Endodermal cell (in vitro differentiated cells): ENCODE results near the gene TTLL5. TPM values are rescaled to one million over a fixed set of nuclear protein-coding genes. Genes with fewer than 3 reads are reported as not detected.

Experiments
- DNase-seq: peaks from one replicate; pipeline ENCODE4 v3.0.0-alpha.2; 2017
- H3K27ac ChIP-seq: 2 replicates; pipeline ENCODE4 v1.5.1; 2013; ENCODE audit warnings: mild to moderate bottlenecking, low read depth, low read length, moderate library complexity
- H3K27me3 ChIP-seq: 2 replicates; pipeline ENCODE4 v1.6.1; 2013; ENCODE audit warnings: mild to moderate bottlenecking, low read length, moderate library complexity; ENCODE audit not compliant: insufficient read depth, control insufficient read depth, poor library complexity, severe bottlenecking
- H3K36me3 ChIP-seq: 2 replicates; pipeline ENCODE4 v1.7.0; 2013; ENCODE audit warnings: mild to moderate bottlenecking, low read length, moderate library complexity; ENCODE audit not compliant: control insufficient read depth, insufficient read depth
- H3K4me1 ChIP-seq: one replicate; pipeline ENCODE4 v1.7.0; 2013; ENCODE audit warnings: low read length; ENCODE audit not compliant: control insufficient read depth, insufficient read depth
- H3K4me3 ChIP-seq: 2 replicates; pipeline ENCODE4 v1.5.1; 2013; ENCODE audit warnings: mild to moderate bottlenecking, low read length, moderate library complexity
- H3K9ac ChIP-seq: 2 replicates; pipeline ENCODE4 v1.6.1; 2013; ENCODE audit warnings: mild to moderate bottlenecking, low read length, moderate library complexity; ENCODE audit not compliant: poor library complexity, severe bottlenecking; ENCODE audit errors: extremely low read depth
- H3K9me3 ChIP-seq: 2 replicates; pipeline ENCODE4 v1.6.1; 2013; ENCODE audit warnings: mild to moderate bottlenecking, low read length, moderate library complexity; ENCODE audit not compliant: control insufficient read depth
- H3K27ac Mint-ChIP-seq: 2 replicates; pipeline ENCODE4 v1.8.0; 2020; ENCODE audit warnings: mixed read lengths
- H3K27me3 Mint-ChIP-seq: 2 replicates; pipeline ENCODE4 v1.8.0; 2021; ENCODE audit warnings: mild to moderate bottlenecking, mixed read lengths; ENCODE audit not compliant: insufficient read depth
- H3K36me3 Mint-ChIP-seq: 2 replicates; pipeline ENCODE4 v1.8.0; 2020; ENCODE audit warnings: low read depth, mixed read lengths
- H3K4me1 Mint-ChIP-seq: 2 replicates; pipeline ENCODE4 v1.8.0; 2020; ENCODE audit warnings: mixed read lengths
- H3K4me3 Mint-ChIP-seq: 2 replicates; pipeline ENCODE4 v1.8.0; 2020; ENCODE audit warnings: mild to moderate bottlenecking, moderate library complexity, mixed read lengths
- H3K9me3 Mint-ChIP-seq: 2 replicates; pipeline ENCODE4 v1.8.0; 2020; ENCODE audit warnings: mild to moderate bottlenecking, mixed read lengths
- WGBS, 2 experiments: methylation state at CpG; one replicate each; pipeline versions ENCODE4 v1.1.5 to v1.1.7; 2013; ENCODE audit warnings: missing lambda C conversion rate in 2 of 2, mixed read lengths in 1 of 2; ENCODE audit not compliant: insufficient coverage in 1 of 2, insufficient read length in 1 of 2; 5-methylcytosine and 5-hydroxymethylcytosine counted together
- total RNA-seq, 2 donors: library from RNA; stranded (reverse); fragmentation: NEBNext Ultra II Directional in 1 of 2; extraction: Animal tissue kit (Norgen Biotek cat#: 25700) in 1 of 2; gene quantifications; 2 replicates in 1 of 2; 3 replicates in 1 of 2; pipeline ENCODE4 v1.2.1, GENCODE V29; 2021
- TF ChIP-seq, protein P1 (sequence below): fragments of 200-600 bp; sonication (generic); conservative IDR thresholded peaks from 2 replicates; pipeline ENCODE4 v1.5.0; 2021; ENCODE audit warnings: antibody characterized with exemption, mild to moderate bottlenecking

Gene TTLL5
- total RNA-seq, 2 donors from 2014 or later = 50.5 to 54.2 TPM

GRCh38 chr14:75969126-75969525 lies 308.1 kb downstream of the TTLL5 start:
- peaks cover 15% of the 10 kb centered on the region for H3K27me3 ChIP-seq
- no peaks in the 10 kb centered on the region for H3K36me3 ChIP-seq
- peaks cover 6% of the 10 kb centered on the region for H3K36me3 Mint-ChIP-seq
- no peak overlapping the region for H3K4me3 Mint-ChIP-seq
- H3K4me1 Mint-ChIP-seq = peaks cover 37% of the 10 kb centered on the region
- H3K4me1 ChIP-seq = peaks cover 10% of the 10 kb centered on the region
- H3K4me3 ChIP-seq = no peak overlapping the region
- H3K27ac ChIP-seq = no peak overlapping the region
- H3K9me3 ChIP-seq = no peaks in the 10 kb centered on the region
- no peaks in the 10 kb centered on the region for H3K9me3 Mint-ChIP-seq
- peaks cover 2% of the 10 kb centered on the region for H3K27me3 Mint-ChIP-seq
- 80 to 91% methylated on average over 4 of the region's 4 CpGs for WGBS, 2 experiments
- H3K9ac ChIP-seq = no peak overlapping the region
- TF ChIP-seq, protein P1, sequence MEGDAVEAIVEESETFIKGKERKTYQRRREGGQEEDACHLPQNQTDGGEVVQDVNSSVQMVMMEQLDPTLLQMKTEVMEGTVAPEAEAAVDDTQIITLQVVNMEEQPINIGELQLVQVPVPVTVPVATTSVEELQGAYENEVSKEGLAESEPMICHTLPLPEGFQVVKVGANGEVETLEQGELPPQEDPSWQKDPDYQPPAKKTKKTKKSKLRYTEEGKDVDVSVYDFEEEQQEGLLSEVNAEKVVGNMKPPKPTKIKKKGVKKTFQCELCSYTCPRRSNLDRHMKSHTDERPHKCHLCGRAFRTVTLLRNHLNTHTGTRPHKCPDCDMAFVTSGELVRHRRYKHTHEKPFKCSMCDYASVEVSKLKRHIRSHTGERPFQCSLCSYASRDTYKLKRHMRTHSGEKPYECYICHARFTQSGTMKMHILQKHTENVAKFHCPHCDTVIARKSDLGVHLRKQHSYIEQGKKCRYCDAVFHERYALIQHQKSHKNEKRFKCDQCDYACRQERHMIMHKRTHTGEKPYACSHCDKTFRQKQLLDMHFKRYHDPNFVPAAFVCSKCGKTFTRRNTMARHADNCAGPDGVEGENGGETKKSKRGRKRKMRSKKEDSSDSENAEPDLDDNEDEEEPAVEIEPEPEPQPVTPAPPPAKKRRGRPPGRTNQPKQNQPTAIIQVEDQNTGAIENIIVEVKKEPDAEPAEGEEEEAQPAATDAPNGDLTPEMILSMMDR = no peak
- DNase-seq = no peak
- H3K27ac Mint-ChIP-seq = no peak overlapping the region

DNA sequence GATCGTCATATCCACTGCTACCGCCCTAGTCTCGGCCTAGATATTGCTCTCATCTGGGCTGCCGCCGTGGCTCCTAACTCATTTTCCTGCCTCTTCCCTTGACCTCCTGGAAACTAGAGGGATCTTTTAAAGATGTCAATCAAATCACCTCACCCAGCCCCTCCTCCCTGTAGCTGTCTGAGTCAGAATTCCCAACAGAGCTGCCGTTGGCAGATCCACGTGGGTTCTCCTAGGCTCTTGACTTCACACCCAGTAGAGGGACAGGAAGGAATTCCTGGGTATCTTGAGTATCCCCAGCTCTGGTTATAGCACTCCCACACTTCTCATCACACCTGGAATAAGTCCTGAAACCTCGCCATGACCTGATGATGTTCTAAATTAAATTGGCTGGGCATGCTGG lies 308.8 kb downstream of the TTLL5 start:
- Mint-ChIP-seq H3K36me3 (peaks cover 6% of the 10 kb centered on the region), H3K27ac (no peak overlapping the region), H3K9me3 (no peaks in the 10 kb centered on the region), H3K4me1 (peaks cover 37% of the 10 kb centered on the region), H3K27me3 (peaks cover 2% of the 10 kb centered on the region), H3K4me3 (no peak overlapping the region)
- no peaks in the 10 kb centered on the region for H3K36me3 ChIP-seq
- H3K27me3 ChIP-seq = peaks cover 15% of the 10 kb centered on the region
- no peak overlapping the region for H3K9ac ChIP-seq
- no peaks in the 10 kb centered on the region for H3K9me3 ChIP-seq
- TF ChIP-seq, protein P1 = no peak
- no peak overlapping the region for H3K27ac ChIP-seq
- H3K4me1 ChIP-seq = peaks cover 10% of the 10 kb centered on the region
- DNase-seq = peak; percentile 48
- WGBS, 2 experiments = 80 to 100% methylated on average over 5 to 8 of the region's 8 CpGs
- H3K4me3 ChIP-seq = no peak overlapping the region

DNA sequence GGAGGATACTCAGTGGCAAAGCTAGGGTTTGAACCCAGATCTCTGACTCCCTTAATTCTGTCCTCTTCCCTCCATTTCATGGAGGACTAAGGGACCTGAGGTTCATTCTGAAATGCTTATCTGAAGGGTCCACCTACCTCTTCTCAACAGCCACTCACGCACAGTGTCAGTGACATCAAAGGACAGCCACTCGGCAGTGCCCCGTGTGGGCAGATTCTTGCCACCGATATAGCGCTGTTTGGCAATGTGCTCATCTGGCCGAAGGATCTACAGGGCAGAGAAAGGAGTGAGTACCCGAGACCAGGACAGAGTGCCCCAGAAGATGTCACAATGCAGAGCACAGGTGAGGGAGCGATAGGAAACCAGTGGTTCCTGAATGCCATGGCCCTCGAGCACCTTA lies 309.9 kb downstream of the TTLL5 start:
- Mint-ChIP-seq H3K36me3 (peaks cover 4% of the 10 kb centered on the region), H3K4me1 (peaks cover 37% of the 10 kb centered on the region), H3K9me3 (no peaks in the 10 kb centered on the region), H3K27ac (no peak overlapping the region), H3K4me3 (no peak overlapping the region), H3K27me3 (peaks cover under 1% of the 10 kb centered on the region)
- H3K27me3 ChIP-seq = peaks cover 10% of the 10 kb centered on the region
- DNase-seq = peak; percentile 59
- no peaks in the 10 kb centered on the region for H3K9me3 ChIP-seq
- no peaks in the 10 kb centered on the region for H3K36me3 ChIP-seq
- H3K9ac ChIP-seq = no peak overlapping the region
- peaks cover 10% of the 10 kb centered on the region for H3K4me1 ChIP-seq
- TF ChIP-seq, protein P1 = peak; percentile 41
- no peak overlapping the region for H3K27ac ChIP-seq
- 91 to 96% methylated on average over 9 of the region's 9 CpGs for WGBS, 2 experiments
- no peak overlapping the region for H3K4me3 ChIP-seq
